IMR-90 (cell line): ENCODE results near the gene MACROD1. TPM values are rescaled to one million over a fixed set of nuclear protein-coding genes. Genes with fewer than 3 reads are reported as not detected.

Experiments
- ATAC-seq: fragments of 200-7000 bp; cut with Tn5 transposase; 2 replicates; pipeline ENCODE4 v1.9.1; 2020; ENCODE audit warnings: low read depth, mild to moderate bottlenecking, moderate library complexity
- BruUV-seq: library from RNA; stranded (reverse); fragments of 400-500 nt; replicated peaks from 2 replicates; lab custom pipeline; 2021; lab: Mats Ljungman, UMichigan
- CTCF ChIA-PET: fragments of 300-600 bp; formaldehyde crosslinking; extraction: SDS; loops from one replicate; lab custom pipeline; 2021; ENCODE audit warnings: antibody characterized with exemption; lab: Yijun Ruan, JAX
- POLR2A ChIA-PET: fragments of 300-600 bp; sonication (Branson Sonifier 250); formaldehyde crosslinking; loops from one replicate; lab custom pipeline; 2022; ENCODE audit warnings: antibody characterized with exemption; ENCODE audit not compliant: unreplicated experiment; lab: Charles Lee
- DNase-seq: peaks from one replicate; pipeline ENCODE4 v3.0.0; 2013
- H2AFZ ChIP-seq: replicated peaks from 2 replicates; pipeline ENCODE3; 2013; ENCODE audit warnings: low read length, mild to moderate bottlenecking; ENCODE audit not compliant: poor library complexity
- H2AK5ac ChIP-seq: 2 replicates; pipeline ENCODE4 v1.6.1; 2013; ENCODE audit warnings: low read depth, low read length, inconsistent platforms
- H2AK9ac ChIP-seq: replicated peaks from 2 replicates; pipeline ENCODE3; 2013; ENCODE audit warnings: mild to moderate bottlenecking, low read depth, low read length, moderate library complexity; ENCODE audit not compliant: poor library complexity
- H2BK120ac ChIP-seq: 2 replicates; pipeline ENCODE4 v1.6.1; 2013; ENCODE audit warnings: low read depth, low read length, inconsistent platforms
- H2BK15ac ChIP-seq: 3 replicates; pipeline ENCODE4 v1.6.1; 2013; ENCODE audit warnings: low read depth, low read length, inconsistent platforms
- H2BK20ac ChIP-seq: 2 replicates; pipeline ENCODE4 v1.6.1; 2013; ENCODE audit warnings: low read depth, mild to moderate bottlenecking, inconsistent platforms, low read length, moderate library complexity
- H2BK5ac ChIP-seq: 2 replicates; pipeline ENCODE4 v1.6.1; 2013; ENCODE audit warnings: mild to moderate bottlenecking, low read depth, low read length, inconsistent platforms; ENCODE audit not compliant: poor library complexity, severe bottlenecking
- H3K14ac ChIP-seq: replicated peaks from 2 replicates; pipeline ENCODE4 v1.6.1; 2013; ENCODE audit warnings: low read depth, low read length, inconsistent platforms
- H3K18ac ChIP-seq: 2 replicates; pipeline ENCODE4 v1.6.1; 2013; ENCODE audit warnings: low read depth, low read length, control low read depth
- H3K23ac ChIP-seq: 2 replicates; pipeline ENCODE4 v1.6.1; 2013; ENCODE audit warnings: low read depth, low read length, inconsistent platforms
- H3K27ac ChIP-seq: 2 replicates; pipeline ENCODE4 v1.5.1; 2013; ENCODE audit warnings: mild to moderate bottlenecking, control low read depth, low read length; ENCODE audit not compliant: insufficient read depth
- H3K27me3 ChIP-seq: 2 replicates; pipeline ENCODE4 v1.6.1; 2013; ENCODE audit warnings: low read length; ENCODE audit not compliant: control insufficient read depth, insufficient read depth
- H3K36me3 ChIP-seq: 2 replicates; pipeline ENCODE4 v1.6.1; 2013; ENCODE audit warnings: low read length, mixed read lengths; ENCODE audit not compliant: control insufficient read depth, insufficient read depth
- H3K4ac ChIP-seq: 2 replicates; pipeline ENCODE4 v1.6.1; 2013; ENCODE audit warnings: low read depth, low read length, inconsistent platforms
- H3K4me1 ChIP-seq: 2 replicates; pipeline ENCODE4 v1.6.1; 2013; ENCODE audit warnings: low read length, mixed read lengths; ENCODE audit not compliant: control insufficient read depth, insufficient read depth
- H3K4me2 ChIP-seq: 2 replicates; pipeline ENCODE4 v1.6.1; 2013; ENCODE audit warnings: low read depth, mild to moderate bottlenecking, control low read depth, low read length, moderate library complexity
- H3K4me3 ChIP-seq: 2 replicates; pipeline ENCODE4 v1.5.1; 2013; ENCODE audit warnings: low read depth, mild to moderate bottlenecking, control low read depth, low read length, moderate library complexity; ENCODE audit not compliant: insufficient read depth
- H3K56ac ChIP-seq: 2 replicates; pipeline ENCODE4 v1.6.1; 2013; ENCODE audit warnings: low read length, inconsistent platforms; ENCODE audit not compliant: insufficient read depth; ENCODE audit errors: extremely low read depth
- H3K79me1 ChIP-seq, 2 experiments: 2 replicates each; pipeline ENCODE4 v1.6.1; 2013; ENCODE audit warnings: low read length in 2 of 2, inconsistent platforms in 1 of 2, low read depth in 1 of 2
- H3K9ac ChIP-seq: 2 replicates; pipeline ENCODE4 v1.6.1; 2013; ENCODE audit warnings: low read depth, low read length, control low read depth
- H3K9me1 ChIP-seq: 2 replicates; pipeline ENCODE4 v1.6.1; 2013; ENCODE audit warnings: low read length, inconsistent platforms; ENCODE audit not compliant: insufficient read depth
- H3K9me3 ChIP-seq: 2 replicates; pipeline ENCODE4 v1.6.1; 2013; ENCODE audit warnings: low read length; ENCODE audit not compliant: control insufficient read depth, insufficient read depth
- H4K20me1 ChIP-seq: 2 replicates; pipeline ENCODE4 v1.6.1; 2013; ENCODE audit warnings: low read length, inconsistent platforms; ENCODE audit not compliant: insufficient read depth
- H4K5ac ChIP-seq: 2 replicates; pipeline ENCODE4 v1.6.1; 2013; ENCODE audit warnings: mild to moderate bottlenecking, low read depth, low read length, control low read depth
- H4K8ac ChIP-seq, 2 experiments: 2 replicates each; pipeline ENCODE4 v1.6.1; 2013; ENCODE audit warnings: low read depth in 2 of 2, low read length in 2 of 2, control low read depth in 1 of 2, inconsistent platforms in 1 of 2
- H4K91ac ChIP-seq: 2 replicates; pipeline ENCODE4 v1.6.1; 2013; ENCODE audit warnings: low read depth, low read length, inconsistent platforms; ENCODE audit not compliant: insufficient read depth
- FOS ChIP-seq: fragments of 150-350 bp; IDR thresholded peaks from 2 replicates; pipeline ENCODE4 v1.6.1; 2016; ENCODE audit warnings: low read depth, low read length
- MAFK ChIP-seq: IDR thresholded peaks from 2 replicates; pipeline ENCODE4 v1.6.1; 2012; ENCODE audit warnings: low read depth, low read length, improper control_type of control experiment
- MXI1 ChIP-seq: IDR thresholded peaks from 2 replicates; pipeline ENCODE4 v1.6.1; 2012; ENCODE audit warnings: low read depth, mild to moderate bottlenecking, low read length, moderate library complexity, borderline replicate concordance
- POLR2A ChIP-seq: IDR thresholded peaks from 2 replicates; pipeline ENCODE4 v1.6.1; 2012; ENCODE audit warnings: mild to moderate bottlenecking, low read depth, low read length
- RCOR1 ChIP-seq: IDR thresholded peaks from 2 replicates; pipeline ENCODE4 v1.6.1; 2012; ENCODE audit warnings: mild to moderate bottlenecking, low read length, improper control_type of control experiment; ENCODE audit not compliant: insufficient replicate concordance
- RFX5 ChIP-seq: IDR thresholded peaks from 2 replicates; pipeline ENCODE4 v1.8.0; 2012; ENCODE audit warnings: low read depth, mild to moderate bottlenecking, low read length, moderate library complexity
- WGBS, 2 experiments: methylation state at CpG; one replicate each; pipeline versions ENCODE4 v1.1.5 to v1.1.7; 2013; ENCODE audit warnings: missing lambda C conversion rate in 2 of 2; ENCODE audit not compliant: insufficient read length in 1 of 2; ENCODE audit errors: extremely low coverage in 2 of 2; 5-methylcytosine and 5-hydroxymethylcytosine counted together
- dilution Hi-C: fragments of 300-500 bp; cut with HindIII; formaldehyde crosslinking; loops from one replicate; pipeline ENCODE4 v1.14.3; 2018; ENCODE audit warnings: low sequenced_read_pairs; ENCODE audit not compliant: unreplicated experiment
- in situ Hi-C: fragments of 300-500 bp; cut with MboI; formaldehyde crosslinking; loops from 3 replicates; pipeline ENCODE4 v1.14.3; 2019; ENCODE audit warnings: low sequenced_read_pairs, inconsistent platforms, mixed read lengths
- intact Hi-C: fragments of 100-400 bp; cut with micrococcal nuclease; formaldehyde crosslinking; loops from 2 replicates; pipeline ENCODE4 v1.10.0; 2022
- polyA plus RNA-seq, 3 experiments: library from polyadenylated mRNA; depleted of rRNA; stranded (reverse); fragments of >200 nt; gene quantifications; 2 replicates each; pipeline ENCODE4 v1.2.3, GENCODE V29; 2012; ENCODE audit warnings: low replicate concordance in 1 of 3
- total RNA-seq: library from RNA; depleted of rRNA; stranded (reverse); fragments of >200 nt; gene quantifications from 2 replicates; pipeline ENCODE4 v1.2.3, GENCODE V29; 2012
- TF ChIP-seq, protein P1 (sequence below): conservative IDR thresholded peaks from 2 replicates; pipeline ENCODE4 v1.5.1; 2012; ENCODE audit warnings: mild to moderate bottlenecking, low read depth, low read length, improper control_type of control experiment

MACROD1 gene
- total and polyA plus RNA-seq, 2 of the 4 experiments (the other 2 are of a cell fraction): 2.5 to 9.3 TPM

DNA sequence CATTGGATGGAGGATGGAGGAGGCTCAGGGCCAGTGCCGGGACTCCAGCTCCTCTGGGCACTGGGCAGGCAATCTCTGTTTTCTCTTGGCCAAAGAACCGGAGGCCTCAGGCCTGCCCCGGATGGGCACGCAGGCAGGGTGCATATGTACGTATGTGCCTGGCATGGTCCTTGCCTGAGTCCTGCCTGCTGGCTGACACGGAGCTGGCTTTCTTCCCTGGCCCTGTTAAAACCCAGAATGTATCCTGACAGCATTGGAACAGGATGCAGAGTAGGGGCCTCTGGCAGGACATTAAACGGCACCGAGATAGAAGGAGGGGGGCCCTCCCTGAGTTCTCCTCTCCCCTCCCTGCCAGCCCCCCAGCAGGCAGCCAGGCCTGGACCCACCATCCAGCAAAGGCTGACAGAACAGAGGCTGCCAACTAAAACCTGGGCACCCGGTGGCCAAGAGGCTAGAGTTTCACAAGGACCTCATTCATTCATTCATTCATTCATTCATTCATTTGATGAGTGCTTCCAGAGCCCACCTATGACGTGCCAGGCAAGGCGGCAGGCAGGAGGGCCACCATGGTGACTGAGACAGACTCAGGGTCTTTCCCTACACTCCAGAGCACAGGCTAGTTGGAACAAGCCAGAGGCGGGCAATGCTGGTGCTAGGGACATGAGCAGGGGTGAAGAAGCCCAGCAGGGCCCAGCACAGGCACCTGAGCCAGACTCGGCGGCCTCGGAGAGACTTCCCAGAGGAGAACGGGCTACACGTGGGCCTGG lies 101.4 kb downstream of the MACROD1 start (continued):
- no peak for TF ChIP-seq RCOR1

DNA sequence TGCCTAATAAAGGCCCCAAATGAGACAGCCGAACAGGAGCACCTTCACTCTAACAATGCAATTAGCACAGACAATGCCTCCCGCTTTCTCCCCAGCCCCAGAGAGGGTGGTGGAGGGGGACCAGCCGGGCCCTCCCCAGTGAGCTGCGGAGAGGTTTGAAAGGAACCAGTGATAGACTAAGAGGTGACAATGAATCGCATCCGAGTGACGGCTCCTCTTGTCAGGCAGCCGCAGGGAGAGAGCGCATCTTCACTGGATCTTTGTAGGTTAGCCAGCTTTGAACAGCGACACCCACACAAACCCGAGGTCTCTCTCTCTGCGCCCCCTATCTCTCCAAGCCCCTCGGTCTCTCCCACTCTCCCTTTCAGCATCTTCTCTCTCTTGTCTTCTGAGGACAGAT lies 102.1 kb downstream of the MACROD1 start:
- WGBS, 2 experiments: 87% methylated on average over 3 of the region's 13 CpGs; no CpG with 5 or more reads in 1 of the 2 experiments
- Histone ChIP-seq H4K5ac (no peak overlapping the region), H3K56ac (no peak overlapping the region), H3K18ac (no peak overlapping the region), H3K9me1 (peaks cover 3% of the 10 kb centered on the region; the same call in 1 of the 2 replicates), H3K4me1 (peaks cover 3% of the 10 kb centered on the region; the same call in 1 of the 2 replicates), H3K36me3 (no peaks in the 10 kb centered on the region), H3K23ac (no peak overlapping the region), H3K4ac (no peak overlapping the region), H2AFZ (no peak overlapping the region), H3K4me3 (no peak overlapping the region), H3K27me3 (peaks cover 4% of the 10 kb centered on the region; the same call in 1 of the 2 replicates), H2BK20ac (no peak overlapping the region), H4K20me1 (no peaks in the 10 kb centered on the region; the same call in none of the 2 replicates), H2AK9ac (no peak overlapping the region), H3K9me3 (no peaks in the 10 kb centered on the region), H4K91ac (no peak overlapping the region), H2BK15ac (no peak overlapping the region), H3K9ac (no peak overlapping the region), H2BK120ac (no peak overlapping the region), H4K8ac (no peak overlapping the region), H3K27ac (no peak overlapping the region), H3K79me1 (no peaks in the 10 kb centered on the region), H2BK5ac (no peak overlapping the region), H3K4me2 (no peak overlapping the region), H3K14ac (no peak overlapping the region), H2AK5ac (no peak overlapping the region)
- no peak for ATAC-seq
- dilution Hi-C loops: no loop called here
- ChIA-PET POLR2A (no interaction called here), CTCF (no interaction called here)
- intact Hi-C loops: no loop called here
- in situ Hi-C loops: no loop called here
- no TSS peak for BruUV-seq
- no peak for DNase-seq
- TF ChIP-seq MAFK (no peak), RFX5 (no peak), RCOR1 (no peak), FOS (no peak), POLR2A (no peak), MXI1 (no peak)
- TF ChIP-seq, protein P1, sequence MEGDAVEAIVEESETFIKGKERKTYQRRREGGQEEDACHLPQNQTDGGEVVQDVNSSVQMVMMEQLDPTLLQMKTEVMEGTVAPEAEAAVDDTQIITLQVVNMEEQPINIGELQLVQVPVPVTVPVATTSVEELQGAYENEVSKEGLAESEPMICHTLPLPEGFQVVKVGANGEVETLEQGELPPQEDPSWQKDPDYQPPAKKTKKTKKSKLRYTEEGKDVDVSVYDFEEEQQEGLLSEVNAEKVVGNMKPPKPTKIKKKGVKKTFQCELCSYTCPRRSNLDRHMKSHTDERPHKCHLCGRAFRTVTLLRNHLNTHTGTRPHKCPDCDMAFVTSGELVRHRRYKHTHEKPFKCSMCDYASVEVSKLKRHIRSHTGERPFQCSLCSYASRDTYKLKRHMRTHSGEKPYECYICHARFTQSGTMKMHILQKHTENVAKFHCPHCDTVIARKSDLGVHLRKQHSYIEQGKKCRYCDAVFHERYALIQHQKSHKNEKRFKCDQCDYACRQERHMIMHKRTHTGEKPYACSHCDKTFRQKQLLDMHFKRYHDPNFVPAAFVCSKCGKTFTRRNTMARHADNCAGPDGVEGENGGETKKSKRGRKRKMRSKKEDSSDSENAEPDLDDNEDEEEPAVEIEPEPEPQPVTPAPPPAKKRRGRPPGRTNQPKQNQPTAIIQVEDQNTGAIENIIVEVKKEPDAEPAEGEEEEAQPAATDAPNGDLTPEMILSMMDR: no peak
